OCI-M2 (cell line): ENCODE data around the gene NAA10.

Experiments
- DNase-seq: peaks from one replicate; lab custom pipeline; 2025; ENCODE audit not compliant: unreplicated experiment; lab: John Stamatoyannopoulos, UW

Gene NAA10

GRCh38 chrX:153950127-153950526 lies 15.3 kb upstream of the NAA10 start:
- no peak for DNase-seq

DNA sequence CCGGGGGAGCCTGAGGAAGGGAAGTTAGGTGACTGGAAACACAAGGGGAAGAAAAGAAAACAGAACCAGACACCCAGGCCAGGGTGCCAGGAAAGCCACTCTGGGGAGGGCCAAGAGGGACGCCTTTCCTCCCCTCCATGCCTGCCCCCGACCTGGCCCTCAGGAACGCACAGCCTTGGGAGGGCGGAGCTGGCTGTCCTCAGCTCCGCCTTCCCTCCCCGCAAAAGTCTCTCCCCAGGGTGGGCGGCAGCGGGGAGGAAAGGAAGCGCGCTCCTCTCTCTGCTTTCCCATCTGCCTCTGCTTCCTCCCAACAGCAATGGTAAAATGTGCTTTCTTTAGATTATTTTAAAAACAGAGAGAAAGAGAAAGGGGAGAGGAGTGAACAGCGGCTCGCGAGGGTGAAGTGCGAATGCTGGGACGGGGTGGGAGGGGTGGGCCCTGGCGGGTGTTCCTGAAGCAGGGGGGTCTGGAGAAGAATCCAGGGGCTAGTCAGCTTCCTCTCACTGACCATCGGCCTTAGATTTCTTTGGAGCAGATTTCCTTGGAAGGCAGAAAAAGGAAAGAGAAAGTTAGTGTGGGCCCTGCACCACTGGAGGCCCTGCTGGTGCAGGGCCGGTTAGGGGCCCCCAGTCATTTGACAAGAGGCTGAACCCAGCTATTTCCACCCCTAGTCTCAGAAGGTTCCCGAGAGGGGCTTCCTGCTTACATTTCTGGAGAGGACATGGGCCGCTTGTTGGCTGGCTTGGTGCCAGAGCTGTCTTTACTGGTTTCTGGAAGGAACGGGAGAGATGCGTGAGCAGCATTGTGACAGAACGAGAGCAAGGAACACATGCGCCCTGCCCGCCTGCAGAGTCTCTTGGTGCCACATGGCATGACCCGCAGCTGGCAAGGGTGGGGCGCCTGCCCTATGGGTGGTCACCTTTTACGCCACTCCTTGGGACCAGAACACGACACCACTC lies 14.3 kb upstream of the NAA10 start:
- DNase-seq = no peak

- DNase-seq = no peak
Measured at GRCh38 chrX:153948002-153948466, 13.2 kb upstream of the NAA10 start.

GRCh38 chrX:153947009-153947769 lies 12.4 kb upstream of the NAA10 start:
- peak; percentile 10 for DNase-seq

DNA sequence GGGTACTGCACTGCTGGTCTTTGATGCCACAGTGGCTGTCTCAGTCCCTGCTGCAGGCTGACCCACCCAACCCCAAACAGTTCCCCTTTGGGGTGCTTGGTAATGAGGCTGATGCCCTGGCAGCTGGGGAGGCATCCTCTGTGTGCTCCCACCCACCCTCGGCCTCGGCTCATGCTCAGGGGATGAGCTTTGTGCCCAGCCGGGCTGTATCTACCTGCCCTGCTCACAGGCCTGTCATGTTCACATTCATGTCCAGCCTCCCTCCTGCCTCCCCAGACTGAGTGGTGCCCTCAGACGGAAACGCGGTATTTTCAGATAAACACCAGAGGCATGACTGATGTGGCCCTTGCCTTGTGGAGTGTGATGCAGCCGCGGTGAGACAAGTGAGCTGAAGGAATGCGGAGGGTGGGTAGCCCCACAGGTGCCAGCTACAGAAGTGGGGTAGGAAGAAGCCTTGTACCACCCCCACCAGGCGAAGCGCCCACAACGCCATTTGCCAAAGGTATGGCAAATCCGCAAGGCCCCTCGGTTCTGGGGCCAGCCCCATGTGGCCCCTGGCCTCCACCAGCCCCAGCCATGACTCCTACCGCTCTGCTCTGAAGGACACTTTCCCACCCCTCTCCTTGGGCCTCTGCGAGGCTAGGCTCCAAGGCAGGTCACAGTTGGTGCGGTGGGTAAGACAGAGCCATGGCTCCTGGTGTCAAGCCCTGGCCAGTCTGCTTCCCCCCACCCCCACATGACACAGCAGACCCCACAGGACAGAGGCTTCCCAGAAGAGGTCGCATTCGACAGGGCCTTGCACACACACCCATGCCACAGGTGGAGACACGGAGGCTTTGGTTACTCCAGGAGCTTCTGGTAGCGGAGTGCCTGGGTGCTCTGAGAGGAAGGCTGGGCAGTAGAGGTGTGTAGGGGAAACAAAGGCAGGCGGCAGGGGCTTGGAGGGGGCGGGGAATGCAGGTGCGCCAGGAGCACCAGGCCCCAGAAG lies 11.4 kb upstream of the NAA10 start:
- no peak for DNase-seq

DNA sequence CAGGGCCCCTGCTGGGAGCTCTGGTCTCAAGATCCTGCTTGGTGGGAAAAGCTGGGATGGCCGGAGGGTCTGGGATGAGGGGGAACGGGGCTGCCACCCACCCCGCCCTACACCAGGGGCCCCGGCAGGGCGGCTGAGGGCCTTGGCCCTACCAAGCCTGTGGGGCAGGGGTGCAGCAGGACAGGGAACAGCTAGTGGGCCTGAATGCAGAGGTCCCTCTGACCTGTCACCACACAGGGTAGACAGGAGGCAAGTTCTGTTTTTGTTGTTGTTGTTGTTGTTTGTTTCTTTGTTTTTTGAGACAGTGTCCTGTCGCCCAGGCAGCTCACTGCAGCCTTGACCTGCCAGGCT lies 9.9 kb upstream of the NAA10 start:
- DNase-seq = no peak

DNA sequence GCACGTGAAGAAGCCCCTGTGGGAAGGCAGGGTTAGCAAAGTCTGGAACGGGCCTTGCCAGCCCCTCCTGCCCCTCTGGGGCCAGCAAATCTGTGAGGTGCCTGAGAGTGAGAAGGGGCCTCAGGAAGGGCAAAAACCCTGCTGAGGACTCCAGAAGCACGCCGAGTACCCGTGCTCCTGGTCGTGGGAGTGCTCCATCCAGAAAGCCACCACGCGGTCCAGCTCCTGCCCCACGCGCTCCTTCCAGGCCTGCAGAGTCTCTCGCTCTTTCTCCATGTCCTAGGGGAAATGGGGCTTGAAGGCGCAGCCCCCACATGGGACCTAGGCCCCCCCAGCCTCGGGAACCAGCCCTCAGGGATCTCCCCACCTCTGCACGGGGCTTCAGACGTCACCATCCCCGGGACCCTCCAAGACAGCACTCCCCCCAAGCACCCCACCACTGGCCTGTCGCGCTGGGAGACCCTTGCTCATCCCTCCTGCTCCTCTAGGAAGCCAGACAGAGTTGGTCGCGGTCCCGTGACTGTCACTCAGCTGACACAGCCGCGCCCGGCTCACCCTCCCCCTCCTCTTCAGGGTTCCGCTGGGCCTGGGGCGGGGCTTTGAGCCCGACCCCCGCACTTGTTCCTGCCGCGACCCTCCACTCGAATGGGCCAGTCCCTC lies 9.4 kb upstream of the NAA10 start, which contains the start of gene RENBP:
RENBP (minus strand) TSS at position 504 of the 660 bp plus-strand sequence; CDS start at position 471, 33 bp downstream.
- no peak for DNase-seq

- DNase-seq = no peak
Measured at GRCh38 chrX:153941336-153942252, 6.8 kb upstream of the NAA10 start.

- no peak for DNase-seq
Measured at GRCh38 chrX:153939573-153939972, 4.7 kb upstream of the NAA10 start.

- no peak for DNase-seq
Measured at GRCh38 chrX:153938226-153938786, 3.5 kb upstream of the NAA10 start.

- no peak for DNase-seq
Measured at GRCh38 chrX:153937056-153937455, 2.2 kb upstream of the NAA10 start.

GRCh38 chrX:153935326-153935851 lies 552 bp upstream of the NAA10 start:
- DNase-seq = no peak

DNA sequence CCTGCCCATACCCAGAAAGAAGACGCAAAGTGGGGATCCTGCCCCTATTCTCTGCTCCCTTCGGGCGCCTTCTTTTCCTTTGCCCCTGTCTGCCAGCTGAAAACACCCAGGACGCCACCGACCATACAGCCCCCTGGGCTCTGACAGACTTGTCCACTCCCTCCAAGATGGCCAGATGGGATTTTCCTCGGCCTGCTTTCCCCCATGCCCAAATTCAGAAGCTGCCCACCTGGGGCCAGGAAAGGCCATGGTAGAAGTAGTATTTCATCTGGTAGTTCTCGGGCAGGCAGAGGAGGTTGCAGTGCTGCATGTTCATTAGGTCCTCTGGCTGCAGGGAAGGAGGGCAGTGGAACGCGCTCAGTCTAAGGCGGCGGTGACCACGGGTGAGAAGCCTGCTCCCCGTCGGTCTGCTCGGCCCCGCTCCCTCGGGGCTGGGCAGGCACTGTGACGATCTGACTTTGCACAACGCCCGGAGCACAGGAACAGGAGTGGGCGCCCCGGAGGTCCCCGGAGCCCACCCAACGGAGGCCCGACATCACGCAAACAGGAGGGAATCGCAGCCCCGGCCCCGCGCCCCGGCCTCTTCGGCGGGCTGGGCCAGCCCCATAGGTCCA lies 582 bp downstream of the NAA10 start:
- DNase-seq = no peak

DNA sequence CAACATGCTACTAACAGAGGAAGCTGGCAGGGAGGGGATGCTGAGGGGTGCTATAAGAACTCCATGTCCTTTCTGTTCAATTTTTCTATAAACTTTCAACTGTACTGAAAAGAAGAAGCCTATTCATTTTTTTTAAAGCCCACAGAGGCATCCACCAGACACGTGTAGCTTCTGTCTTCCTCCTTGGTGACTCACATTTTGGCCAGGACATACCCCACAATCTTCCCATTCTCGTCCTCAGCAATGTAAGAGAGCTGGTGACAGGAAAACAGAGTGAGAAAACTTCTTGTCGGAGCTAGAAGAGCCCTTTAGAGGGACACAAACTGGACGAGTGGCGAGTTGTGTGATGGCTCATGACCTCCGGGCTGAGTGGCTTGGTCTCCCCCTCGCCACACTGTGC lies 1.1 kb downstream of the NAA10 start:
- DNase-seq = no peak

DNA sequence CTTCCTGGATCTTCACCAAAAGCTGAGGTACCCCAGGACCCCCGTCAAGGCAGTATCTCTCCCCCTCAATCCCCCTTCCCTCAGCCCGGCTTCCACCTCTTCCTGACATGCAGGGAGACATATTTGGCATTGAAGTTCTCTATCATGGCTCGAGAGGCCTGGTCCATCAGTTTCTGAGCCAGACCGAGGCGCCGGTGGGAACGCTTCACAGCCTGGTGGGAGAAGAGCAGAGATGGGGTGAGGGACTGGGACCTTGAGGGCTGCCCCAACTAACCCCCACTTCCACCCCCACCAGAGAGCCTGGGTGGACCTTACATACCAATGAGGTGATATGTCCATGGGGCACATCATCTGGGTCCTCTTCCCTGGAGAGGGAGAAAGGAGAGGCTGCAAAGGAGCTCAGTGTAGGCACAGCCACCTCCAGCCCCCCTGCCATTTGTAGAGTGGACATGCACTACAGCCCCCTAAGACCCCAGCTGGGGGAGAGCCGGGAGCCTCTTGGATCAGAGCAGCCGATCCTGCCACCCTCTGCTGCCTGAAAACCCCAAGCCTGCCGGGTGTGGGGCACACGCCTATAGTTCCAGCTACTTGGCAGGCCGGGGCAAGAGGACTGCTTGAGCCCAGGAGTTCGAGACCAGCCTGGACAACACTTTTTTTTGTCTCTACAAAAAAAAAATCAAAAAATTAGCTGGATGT lies 2.5 kb downstream of the NAA10 start:
- no peak for DNase-seq

DNA sequence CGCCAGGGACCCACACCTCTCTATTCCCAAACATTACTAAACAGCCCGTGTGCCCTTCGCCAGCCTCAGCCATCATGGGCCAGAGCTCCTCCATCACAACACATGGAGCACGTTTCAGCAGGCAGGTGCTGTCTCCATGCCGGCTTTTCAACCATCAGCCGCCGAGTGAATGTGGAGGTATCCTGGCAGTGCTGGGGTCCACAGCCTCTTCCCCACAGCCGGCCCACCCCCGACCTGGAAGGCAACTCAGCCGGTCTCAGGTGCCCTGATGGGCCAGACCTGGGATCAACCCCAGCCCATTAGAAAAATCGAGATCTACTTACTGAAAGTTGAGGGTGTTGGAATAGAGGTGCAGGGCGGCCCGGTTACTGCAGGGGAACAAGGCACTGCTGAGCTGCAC lies 3.1 kb downstream of the NAA10 start:
- DNase-seq = no peak

GRCh38 chrX:153931151-153931550 lies 3.7 kb downstream of the NAA10 start:
- DNase-seq = no peak
